Lower lobe of right lung (tissue), 2 donors: ENCODE data around the gene LRRTM3. TPM values are rescaled to one million over a fixed set of nuclear protein-coding genes. Genes with fewer than 3 reads are reported as not detected.

ENCODE experiments used
- ATAC-seq, 2 donors: fragments of 200-7000 bp; cut with Tn5 transposase; one replicate each; pipeline ENCODE4 v1.9.1; 2020 to 2022; ENCODE audit warnings: mild to moderate bottlenecking in 2 of 2, moderate library complexity in 2 of 2
- DNase-seq: peaks from one replicate; pipeline ENCODE4 v3.0.0-alpha.2; 2020
- H3K27ac ChIP-seq: fragments of 200-600 bp; one replicate; pipeline ENCODE4 v1.8.0; 2022
- H3K27me3 ChIP-seq: fragments of 200-600 bp; one replicate; pipeline ENCODE4 v1.8.0; 2022; ENCODE audit warnings: low read depth
- H3K36me3 ChIP-seq: fragments of 200-600 bp; one replicate; pipeline ENCODE4 v1.8.0; 2022; ENCODE audit warnings: mild to moderate bottlenecking
- H3K4me1 ChIP-seq: fragments of 200-600 bp; one replicate; pipeline ENCODE4 v1.8.0; 2022
- H3K4me3 ChIP-seq: fragments of 200-600 bp; one replicate; pipeline ENCODE4 v1.8.0; 2022; ENCODE audit warnings: mild to moderate bottlenecking
- H3K9me3 ChIP-seq: fragments of 200-600 bp; one replicate; pipeline ENCODE4 v1.8.0; 2022
- CTCF ChIP-seq: fragments of 200-600 bp; IDR thresholded peaks from one replicate; pipeline ENCODE4 v1.8.0; 2022; ENCODE audit warnings: antibody characterized with exemption, mild to moderate bottlenecking
- intact Hi-C: fragments of 100-400 bp; cut with DNase I; formaldehyde crosslinking; loops from one replicate; pipeline ENCODE4 v1.11.0; 2022
- total RNA-seq: library from RNA; stranded (reverse); fragmentation: NEBNext Ultra II Directional; extraction: Animal tissue kit (Norgen Biotek cat#: 25700); gene quantifications from one replicate; pipeline ENCODE4 v1.2.1, GENCODE V29; 2021
- donor health status: DM: no; HTN: yes; CAD: no; lungs with severe emphysema.

LRRTM3 gene
- total RNA-seq, 1 donor from 2014 or later: not detected

- TF ChIP-seq CTCF: no peak
- no peaks in the 10 kb centered on the region for H3K9me3 ChIP-seq
- intact Hi-C loops: no loop called here
- no peaks in the 10 kb centered on the region for H3K4me1 ChIP-seq
- H3K36me3 ChIP-seq: no peaks in the 10 kb centered on the region
- no peaks in the 10 kb centered on the region for H3K27me3 ChIP-seq
- no peak overlapping the region for H3K27ac ChIP-seq
- no peak overlapping the region for H3K4me3 ChIP-seq
- ATAC-seq: no peak
- no peak for DNase-seq
Measured at GRCh38 chr10:66917104-66917503, 8.7 kb upstream of the LRRTM3 start.

GRCh38 chr10:66919248-66919647 lies 6.6 kb upstream of the LRRTM3 start:
- TF ChIP-seq CTCF: no peak
- intact Hi-C loops: no loop called here
- no peak overlapping the region for H3K4me3 ChIP-seq
- no peaks in the 10 kb centered on the region for H3K9me3 ChIP-seq
- H3K4me1 ChIP-seq: no peaks in the 10 kb centered on the region
- no peak for DNase-seq
- no peak for ATAC-seq
- H3K27me3 ChIP-seq: no peaks in the 10 kb centered on the region
- H3K27ac ChIP-seq: no peak overlapping the region
- no peaks in the 10 kb centered on the region for H3K36me3 ChIP-seq

- intact Hi-C loops: no loop called here
- ATAC-seq: no peak
- DNase-seq: no peak
- no peak for TF ChIP-seq CTCF
- Histone ChIP-seq H3K27ac (no peak overlapping the region), H3K4me3 (no peak overlapping the region), H3K27me3 (peaks cover 33% of the 10 kb centered on the region), H3K9me3 (no peaks in the 10 kb centered on the region), H3K36me3 (no peaks in the 10 kb centered on the region), H3K4me1 (no peaks in the 10 kb centered on the region)
Measured at GRCh38 chr10:66924674-66925345, 1.0 kb upstream of the LRRTM3 start.

GRCh38 chr10:66925373-66925772 lies 463 bp upstream of the LRRTM3 start:
- no peaks in the 10 kb centered on the region for H3K36me3 ChIP-seq
- no peaks in the 10 kb centered on the region for H3K4me1 ChIP-seq
- TF ChIP-seq CTCF: no peak
- H3K9me3 ChIP-seq: no peaks in the 10 kb centered on the region
- H3K4me3 ChIP-seq: no peak overlapping the region
- ATAC-seq: no peak
- no peak for DNase-seq
- H3K27ac ChIP-seq: no peak overlapping the region
- intact Hi-C loops: no loop called here
- peaks cover 36% of the 10 kb centered on the region for H3K27me3 ChIP-seq

GRCh38 chr10:66926841-66927240 lies 1.0 kb downstream of the LRRTM3 start:
- Histone ChIP-seq H3K27me3 (peaks cover 36% of the 10 kb centered on the region), H3K4me3 (no peak overlapping the region), H3K4me1 (no peaks in the 10 kb centered on the region), H3K36me3 (no peaks in the 10 kb centered on the region), H3K9me3 (no peaks in the 10 kb centered on the region), H3K27ac (no peak overlapping the region)
- ATAC-seq (no peak), DNase-seq (no peak)
- TF ChIP-seq CTCF: no peak
- intact Hi-C loops: no loop called here
